Measurements from ENCODE around the gene GFER. TPM values are rescaled to one million over a fixed set of nuclear protein-coding genes. Genes with fewer than 3 reads are reported as not detected.

The GFER gene
- total and polyA plus RNA-seq, 2 donors (not counting 1 experiment from before 2014, with no cell fraction given), result 15.6 to 30.4 TPM

DNA sequence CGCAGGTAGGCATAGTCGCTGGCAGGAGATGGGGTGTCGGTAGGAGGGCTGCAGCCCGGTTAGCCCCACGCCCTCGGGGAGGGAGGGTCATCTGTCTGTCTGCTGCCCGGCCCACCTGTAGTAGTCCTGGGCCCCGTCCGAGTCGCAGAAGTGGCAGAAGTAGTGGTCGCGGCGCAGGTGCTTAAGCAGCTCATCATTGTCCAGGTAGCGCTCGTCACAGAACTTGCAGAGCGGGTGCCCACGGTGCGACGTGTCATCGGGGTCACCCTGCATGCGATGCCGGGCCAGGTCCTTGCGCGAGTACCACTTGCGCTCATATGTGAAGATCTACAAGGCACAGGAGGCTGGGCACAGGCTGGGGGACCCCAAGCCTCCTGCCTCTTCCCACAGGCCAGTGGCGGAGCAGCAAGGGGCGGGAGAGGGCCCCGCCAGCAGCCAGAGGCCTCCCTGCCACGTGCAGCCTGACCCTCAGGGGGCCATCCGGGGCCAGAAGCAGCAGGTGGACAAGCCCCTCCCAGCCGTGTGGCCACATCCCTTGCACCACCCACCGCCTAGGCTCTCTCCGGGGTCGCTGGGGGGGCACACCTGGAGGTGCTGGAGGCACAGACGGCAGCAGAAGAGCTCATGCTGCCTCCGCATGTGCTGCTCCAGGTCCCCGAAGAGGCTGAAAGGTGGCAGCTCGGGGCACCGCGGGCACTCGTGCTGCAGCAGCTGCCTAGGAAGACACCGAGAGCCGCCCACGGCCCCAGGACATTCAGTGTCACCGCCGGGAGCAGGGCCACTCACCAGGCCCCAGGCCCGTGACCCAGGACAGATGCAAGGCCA, 18.6 kb downstream of the GFER start:
- no peak overlapping the region for H3K9ac ChIP-seq (ENCODE audit: low read length)
- intact Hi-C loops (cut with micrococcal nuclease), result no loop called here
- no peaks in the 10 kb centered on the region for H3K9me3 ChIP-seq (ENCODE audit: control extremely low read depth in 1 of 3, control insufficient read depth in 2 of 3, insufficient read depth in 1 of 3, low read length in 2 of 3)
- H3K4me3 Mint-ChIP-seq, result no peak overlapping the region
- no peaks in the 10 kb centered on the region for H3K27me3 Mint-ChIP-seq
- DNase-seq, result no peak
- peaks cover 0 to 54% of the 10 kb centered on the region in 2 experiments for H3K36me3 ChIP-seq (replicated peaks in 1 of 2; ENCODE audit: control extremely low read depth in 1 of 2, control insufficient read depth in 1 of 2, extremely low read depth in 1 of 2, insufficient read depth in 2 of 2, low read length in 1 of 2)
- POLR2A ChIA-PET, result interaction anchor here (0.6 to 0.8 kb wide), 2 partner anchors 9 to 153 kb away, joined by 3 to 5 read pairs; partner anchors contain the start of gene TRAF7
- no peaks in the 10 kb centered on the region for H3K27me3 ChIP-seq (replicated peaks in 1 of 4; ENCODE audit: control extremely low read depth in 1 of 4, control insufficient read depth in 3 of 4, insufficient read depth in 4 of 4, low read length in 3 of 4)
- CTCF ChIA-PET, result interaction anchor here (1.3 to 4.9 kb wide), 6 partner anchors 9 to 249 kb away, joined by 5 to 46 read pairs (median 8); partner anchors contain the start of genes ECI1, RAB26 and TRAF7
- peaks cover 72% of the 10 kb centered on the region for H4K20me1 ChIP-seq (ENCODE audit: control insufficient read depth, insufficient read depth, low read length, poor library complexity, severe bottlenecking)
- peaks cover 19 to 30% of the 10 kb centered on the region in 2 donors for H3K4me1 ChIP-seq (ENCODE audit: control insufficient read depth in 2 of 2, insufficient read depth in 2 of 2, low read length in 2 of 2)
- 97% methylated on average over 47 of the region's 47 CpGs for WGBS (ENCODE audit: insufficient coverage)
- no peak overlapping the region for H3K27ac ChIP-seq (ENCODE audit: low read length in 2 of 2)
- no peak overlapping the region for H3K4me3 ChIP-seq (ENCODE audit: control extremely low read depth in 1 of 5, extremely low read depth in 1 of 5, insufficient read depth in 1 of 5, low read depth in 2 of 5, low read length in 4 of 5)
- no peak overlapping the region for H3K27ac Mint-ChIP-seq
- ATAC-seq (ENCODE audit: low read depth), result no peak
- H3K79me2 ChIP-seq (ENCODE audit: control insufficient read depth, insufficient read depth, low read length), result peaks cover 54% of the 10 kb centered on the region
- H2AFZ ChIP-seq (ENCODE audit: insufficient read depth, low read depth, low read length, poor library complexity, severe bottlenecking), result no peak overlapping the region
- no peak for TF ChIP-seq EZH2 (IDR thresholded peaks at IDR 0.05; ENCODE audit: borderline replicate concordance, insufficient read depth, low read depth, low read length, poor library complexity, severe bottlenecking)
- TF ChIP-seq, protein P1, sequence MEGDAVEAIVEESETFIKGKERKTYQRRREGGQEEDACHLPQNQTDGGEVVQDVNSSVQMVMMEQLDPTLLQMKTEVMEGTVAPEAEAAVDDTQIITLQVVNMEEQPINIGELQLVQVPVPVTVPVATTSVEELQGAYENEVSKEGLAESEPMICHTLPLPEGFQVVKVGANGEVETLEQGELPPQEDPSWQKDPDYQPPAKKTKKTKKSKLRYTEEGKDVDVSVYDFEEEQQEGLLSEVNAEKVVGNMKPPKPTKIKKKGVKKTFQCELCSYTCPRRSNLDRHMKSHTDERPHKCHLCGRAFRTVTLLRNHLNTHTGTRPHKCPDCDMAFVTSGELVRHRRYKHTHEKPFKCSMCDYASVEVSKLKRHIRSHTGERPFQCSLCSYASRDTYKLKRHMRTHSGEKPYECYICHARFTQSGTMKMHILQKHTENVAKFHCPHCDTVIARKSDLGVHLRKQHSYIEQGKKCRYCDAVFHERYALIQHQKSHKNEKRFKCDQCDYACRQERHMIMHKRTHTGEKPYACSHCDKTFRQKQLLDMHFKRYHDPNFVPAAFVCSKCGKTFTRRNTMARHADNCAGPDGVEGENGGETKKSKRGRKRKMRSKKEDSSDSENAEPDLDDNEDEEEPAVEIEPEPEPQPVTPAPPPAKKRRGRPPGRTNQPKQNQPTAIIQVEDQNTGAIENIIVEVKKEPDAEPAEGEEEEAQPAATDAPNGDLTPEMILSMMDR (IDR thresholded peaks at IDR 0.05), result no peak
- H3K4me2 ChIP-seq (replicated peaks; ENCODE audit: low read depth, low read length, poor library complexity, severe bottlenecking), result no peak overlapping the region
- H3K9me3 Mint-ChIP-seq (ENCODE audit: insufficient read depth), result no peaks in the 10 kb centered on the region
- H3K4me1 Mint-ChIP-seq, result peaks cover 28% of the 10 kb centered on the region
